Hematopoietic multipotent progenitor cell treated with erythropoietin and hydrocortisone succinate and interleukin-3 and kit ligand, for 8 days (in vitro differentiated cells): ENCODE data around the gene ADARB2.

Source experiments
- DNase-seq: peaks from one replicate; pipeline ENCODE4 v3.0.0-alpha.2; 2015

ADARB2 gene

GRCh38 chr10:1735562-1735961 lies 1.8 kb downstream of the ADARB2 start:
- DNase-seq: no peak

DNA sequence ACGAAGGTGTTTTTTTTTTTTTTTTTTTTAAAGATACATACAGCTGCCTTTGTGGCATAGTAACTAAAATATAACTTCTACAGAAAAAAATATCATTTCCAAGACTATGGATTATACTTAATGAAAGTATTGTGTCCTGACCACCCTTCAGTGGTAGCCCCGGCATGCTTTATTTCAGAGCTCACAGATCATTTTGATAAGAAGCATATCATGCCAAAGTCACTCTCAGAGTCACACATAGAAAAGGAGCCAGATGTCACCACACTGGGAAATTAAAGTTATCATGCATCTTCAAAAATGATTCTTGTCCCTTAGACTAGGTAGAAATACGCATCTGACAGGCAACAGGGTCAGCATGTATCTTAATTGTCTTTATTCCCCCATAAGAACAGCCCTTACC lies 3.0 kb downstream of the ADARB2 start:
- no peak for DNase-seq

- no peak for DNase-seq
Observed at GRCh38 chr10:1733720-1734119, 3.6 kb downstream of the ADARB2 start.

GRCh38 chr10:1732564-1732996 lies 4.7 kb downstream of the ADARB2 start:
- DNase-seq: no peak

DNA sequence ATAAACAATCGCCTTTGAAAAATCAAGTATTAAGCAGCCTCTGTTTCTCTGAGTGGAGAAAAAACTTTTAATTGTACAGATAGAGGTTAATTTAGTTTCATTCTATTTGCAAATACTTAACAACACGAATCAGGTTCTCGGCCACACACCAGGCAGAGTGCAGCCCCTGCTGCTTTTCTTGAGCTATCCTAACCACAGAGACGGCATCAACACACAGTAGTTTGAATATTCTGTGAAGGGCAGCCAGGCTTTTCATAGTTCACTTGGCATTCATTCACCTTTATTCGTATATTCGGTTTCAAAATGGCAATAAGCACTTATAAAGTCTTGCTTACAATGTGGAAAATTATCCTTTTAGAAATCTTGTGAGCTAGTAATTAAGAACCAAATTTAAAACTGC lies 5.7 kb downstream of the ADARB2 start:
- DNase-seq: no peak

DNA sequence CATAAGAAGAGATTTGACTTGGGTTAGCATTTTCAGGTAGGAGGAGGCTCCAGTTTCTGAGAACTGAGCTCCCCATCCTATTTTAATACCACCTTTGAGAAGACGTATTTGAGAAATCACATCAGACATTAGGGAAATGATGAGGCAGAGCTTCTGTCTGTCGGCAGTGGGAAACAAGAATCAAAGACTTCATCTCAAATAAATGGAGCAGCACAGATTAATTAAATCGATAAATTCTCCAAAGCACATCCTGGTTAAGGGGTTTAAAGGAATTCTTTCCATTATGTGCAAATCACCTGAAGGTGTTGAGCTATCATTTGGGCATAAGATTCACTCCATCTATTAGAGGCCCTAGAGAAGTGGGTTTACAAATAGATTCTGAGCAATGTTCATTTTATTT lies 7.6 kb downstream of the ADARB2 start:
- DNase-seq: no peak

DNA sequence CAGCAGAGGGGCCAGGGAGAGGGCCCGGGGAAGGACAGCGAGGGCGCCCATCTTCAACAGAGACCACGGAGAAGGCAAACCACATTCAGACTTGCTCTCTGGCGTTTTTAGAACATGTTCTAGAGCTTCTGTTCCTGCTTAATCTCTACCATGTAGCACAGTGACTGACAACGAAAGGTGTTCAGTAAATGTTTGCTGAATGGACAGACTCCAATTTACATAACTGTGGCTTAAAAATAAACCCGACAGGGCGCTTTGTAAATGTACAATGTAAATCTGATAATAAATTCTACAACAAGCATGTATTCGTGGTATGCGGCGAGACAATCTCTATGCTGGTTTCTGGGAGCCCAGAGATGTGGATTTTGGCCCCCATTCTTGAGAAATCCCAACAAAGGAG lies 10.5 kb downstream of the ADARB2 start:
- DNase-seq: no peak

DNA sequence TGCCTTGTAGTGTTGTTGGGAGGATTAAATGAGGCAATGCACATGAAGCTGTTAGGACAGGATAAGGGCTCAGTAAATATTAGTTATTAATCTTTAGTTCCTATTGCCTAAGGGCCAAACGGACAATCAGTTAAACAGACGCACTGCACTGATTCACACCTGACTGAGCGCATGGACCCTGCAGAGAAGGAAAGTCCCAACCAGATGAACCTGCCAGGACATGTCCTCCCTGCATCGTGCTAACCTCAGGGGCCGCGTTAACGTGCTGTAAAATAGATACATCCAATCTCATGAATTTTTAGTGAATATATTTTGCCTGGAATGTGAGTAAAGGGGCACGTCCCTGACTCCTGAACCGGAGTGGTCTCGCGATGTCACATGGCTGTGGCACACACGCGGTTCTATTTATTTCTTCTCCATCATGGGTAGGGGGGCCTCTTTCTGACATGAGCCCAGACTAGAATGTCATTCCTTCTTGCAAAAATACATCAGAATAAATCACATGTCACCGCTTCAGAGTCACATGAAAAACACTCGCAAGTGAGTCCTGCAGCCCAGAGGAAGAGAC lies 12.3 kb downstream of the ADARB2 start:
- no peak for DNase-seq

DNA sequence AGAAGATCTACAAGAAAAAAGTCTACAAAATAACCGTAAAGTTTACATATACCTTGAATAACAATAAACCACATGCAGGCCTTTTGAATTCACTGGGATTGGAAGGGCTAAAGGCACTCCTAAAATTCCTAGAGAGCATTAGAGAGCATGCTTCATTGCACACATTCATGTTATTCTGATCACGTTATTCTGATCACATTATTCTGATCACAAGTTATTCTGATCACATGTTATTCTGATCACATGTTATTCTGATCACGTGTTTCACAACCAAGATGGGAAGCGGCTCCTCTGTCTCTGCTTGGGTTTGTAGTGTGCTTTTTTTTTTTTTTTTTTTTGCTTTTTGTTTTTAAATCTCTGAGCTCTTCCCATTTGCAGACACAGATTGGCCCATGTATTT lies 20.5 kb downstream of the ADARB2 start:
- DNase-seq: no peak

- DNase-seq: peak; percentile 13
Observed at GRCh38 chr10:1715821-1716220, 21.5 kb downstream of the ADARB2 start.

DNA sequence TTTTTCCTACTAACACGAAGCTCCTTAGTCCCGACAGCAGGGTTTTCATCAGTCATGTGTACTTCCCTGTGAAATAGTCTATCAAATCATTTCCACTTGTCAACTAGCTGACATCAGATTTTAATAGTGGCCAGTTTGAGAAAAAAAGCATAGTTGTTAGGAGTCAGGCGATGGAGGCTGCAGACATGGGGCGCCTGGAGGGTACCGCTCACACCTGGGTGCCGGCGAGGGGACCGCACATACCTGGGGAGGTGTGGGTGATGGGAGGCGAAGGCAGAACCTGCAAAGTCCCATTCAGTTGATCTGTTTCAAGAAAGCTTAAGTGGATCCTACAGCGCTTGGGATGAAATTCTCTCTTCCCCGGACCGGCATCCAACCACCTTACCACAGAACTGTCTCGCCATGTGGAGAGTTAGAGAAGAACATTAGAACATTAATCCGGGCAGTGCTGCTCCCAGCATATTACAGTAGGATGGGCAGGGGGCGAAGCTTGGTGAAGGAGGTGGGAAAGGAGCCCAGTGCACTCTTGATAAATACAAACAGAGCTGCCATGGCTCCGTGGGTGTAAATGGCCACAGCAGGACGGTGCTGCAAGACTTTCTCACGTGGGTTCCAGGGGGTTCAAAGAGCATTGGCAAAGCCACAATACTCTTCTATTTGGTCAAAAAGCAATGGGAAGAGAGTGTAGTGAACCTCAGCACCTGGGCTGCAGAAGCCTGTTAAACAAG lies 24.2 kb downstream of the ADARB2 start:
- no peak for DNase-seq

- DNase-seq: no peak
Observed at GRCh38 chr10:1712314-1712713, 25.0 kb downstream of the ADARB2 start.

DNA sequence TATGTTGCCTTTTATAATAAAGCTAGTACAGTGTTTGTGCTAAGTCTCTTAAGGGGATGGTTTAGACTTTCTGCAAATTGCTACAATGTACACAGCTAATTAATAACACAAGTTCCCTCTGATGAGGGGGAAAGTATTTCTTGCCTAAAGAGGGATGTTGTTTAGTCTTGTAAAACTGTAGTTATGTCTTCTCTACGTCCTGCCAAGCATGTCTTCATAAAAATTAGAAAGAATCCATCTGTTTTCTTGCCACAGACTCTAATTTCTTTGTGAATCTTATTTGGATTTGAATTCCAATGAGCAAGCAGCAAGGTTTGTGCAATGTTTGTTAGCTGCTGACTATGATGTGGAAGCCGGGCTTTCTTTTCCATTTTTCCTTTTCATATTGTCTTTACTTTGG lies 28.2 kb downstream of the ADARB2 start:
- DNase-seq: no peak

DNA sequence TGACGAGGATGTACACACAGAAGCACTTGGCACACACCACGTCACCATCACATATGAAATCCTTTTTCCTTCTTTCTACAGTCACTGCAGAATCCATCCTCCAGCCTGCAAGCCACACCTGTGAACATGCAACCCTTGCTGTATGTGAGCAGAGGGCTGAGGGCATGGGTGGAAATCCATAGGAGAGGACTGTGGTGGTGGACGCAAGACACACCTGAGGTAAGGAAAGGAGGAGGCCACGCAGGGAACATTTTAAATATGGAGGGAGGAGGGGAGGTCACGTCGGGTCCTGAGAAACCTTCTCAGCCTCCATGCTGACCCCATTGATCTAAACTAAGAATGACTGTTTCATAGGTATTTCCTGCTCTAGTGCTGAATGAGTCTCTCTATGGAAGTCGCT lies 28.6 kb downstream of the ADARB2 start:
- no peak for DNase-seq

- no peak for DNase-seq
Observed at GRCh38 chr10:1706711-1707110, 30.6 kb downstream of the ADARB2 start.

GRCh38 chr10:1706256-1706655 lies 31.1 kb downstream of the ADARB2 start:
- DNase-seq: no peak

DNA sequence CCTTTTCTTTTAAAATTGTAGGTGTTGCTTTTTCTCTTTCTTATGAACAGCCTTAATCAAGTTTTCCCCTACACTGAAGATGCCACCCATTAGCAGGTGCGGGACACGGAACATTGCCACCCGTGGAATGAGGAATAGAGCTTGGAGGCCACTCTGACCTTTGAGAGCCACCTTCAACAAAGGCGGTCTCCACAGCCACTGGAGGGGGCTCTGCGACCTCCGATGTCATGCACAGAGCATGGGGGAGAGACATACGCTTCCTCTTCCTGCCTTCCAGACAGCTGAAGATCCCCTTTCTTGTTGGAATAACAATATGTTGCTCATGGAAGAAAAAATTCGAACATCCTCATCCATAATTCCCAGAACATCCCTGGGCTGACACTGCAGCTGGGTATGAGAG lies 39.1 kb downstream of the ADARB2 start:
- no peak for DNase-seq

GRCh38 chr10:1696106-1696505 lies 41.2 kb downstream of the ADARB2 start:
- no peak for DNase-seq

GRCh38 chr10:1690086-1690485 lies 47.2 kb downstream of the ADARB2 start:
- DNase-seq: no peak

DNA sequence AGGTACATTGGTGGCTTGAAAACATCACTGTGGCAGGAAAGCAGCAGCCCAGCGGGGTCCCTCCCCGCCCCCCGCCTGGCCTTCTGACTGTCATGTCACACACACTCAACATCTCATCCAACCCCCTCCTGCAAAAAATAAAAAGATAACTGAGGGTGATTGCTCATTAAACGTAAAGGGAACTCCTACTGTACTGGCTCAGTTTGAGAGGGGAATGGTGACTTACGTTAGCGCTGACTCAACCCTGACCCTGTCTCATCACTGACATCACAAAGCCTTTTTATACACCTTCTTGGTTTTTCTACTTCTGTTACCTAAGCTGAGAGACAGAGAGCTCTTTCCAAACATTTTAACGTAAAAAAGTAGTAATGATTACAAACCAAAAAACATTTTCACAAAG lies 48.8 kb downstream of the ADARB2 start:
- no peak for DNase-seq

GRCh38 chr10:1687623-1688150 lies 49.6 kb downstream of the ADARB2 start:
- no peak for DNase-seq

DNA sequence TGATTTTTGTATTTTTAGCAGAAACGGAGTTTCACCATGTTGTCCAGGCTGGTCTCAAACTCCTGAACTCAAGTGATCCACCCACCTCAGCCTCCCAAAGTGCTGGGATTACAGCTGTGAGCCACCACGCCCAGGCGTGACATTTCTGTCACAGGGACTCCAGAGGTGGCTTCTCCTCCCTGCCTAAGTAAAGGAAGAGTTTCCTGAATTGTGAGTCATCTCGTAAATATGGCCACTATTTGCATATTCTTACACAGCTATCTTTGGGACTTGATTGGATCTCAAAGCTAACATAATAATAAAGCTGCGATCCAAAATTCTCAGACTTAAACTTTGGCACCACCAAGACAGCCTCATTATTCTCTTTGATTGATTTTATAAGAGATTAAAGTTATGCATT lies 50.1 kb downstream of the ADARB2 start:
- no peak for DNase-seq

GRCh38 chr10:1686491-1686749 lies 50.9 kb downstream of the ADARB2 start:
- DNase-seq: no peak

- DNase-seq: no peak
Observed at GRCh38 chr10:1685699-1686490, 51.4 kb downstream of the ADARB2 start.
